Mesenchymal stem cell (in vitro differentiated cells and primary cell): Measurements from ENCODE around the gene LIPI. TPM values are rescaled to one million over a fixed set of nuclear protein-coding genes. Genes with fewer than 3 reads are reported as not detected.

ENCODE experiments used
- DNase-seq: peaks from one replicate; pipeline ENCODE4 v3.0.0-alpha.2; 2013
- H2AFZ ChIP-seq: one replicate; pipeline ENCODE4 v1.6.1; 2013; ENCODE audit warnings: low read depth, mild to moderate bottlenecking, control low read depth, inconsistent platforms, low read length, moderate library complexity
- H2AK5ac ChIP-seq: 2 replicates; pipeline ENCODE4 v1.6.1; 2013; ENCODE audit warnings: low read length, moderate library complexity, mild to moderate bottlenecking, inconsistent platforms; ENCODE audit not compliant: severe bottlenecking
- H2BK120ac ChIP-seq: one replicate; pipeline ENCODE4 v1.6.1; 2013; ENCODE audit warnings: low read depth, mild to moderate bottlenecking, inconsistent platforms, low read length, moderate library complexity
- H2BK12ac ChIP-seq, 2 experiments: one replicate each; pipeline ENCODE4 v1.6.1; 2013; ENCODE audit warnings: inconsistent platforms in 2 of 2, low read length in 2 of 2, mild to moderate bottlenecking in 2 of 2, moderate library complexity in 2 of 2, control low read depth in 1 of 2
- H2BK15ac ChIP-seq: one replicate; pipeline ENCODE4 v1.6.1; 2013; ENCODE audit warnings: mild to moderate bottlenecking, low read depth, inconsistent platforms; ENCODE audit not compliant: poor library complexity, severe bottlenecking
- H2BK5ac ChIP-seq: 2 replicates; pipeline ENCODE4 v1.6.1; 2013; ENCODE audit warnings: low read depth, mild to moderate bottlenecking, low read length, control low read depth, inconsistent platforms; ENCODE audit not compliant: poor library complexity, severe bottlenecking
- H3K14ac ChIP-seq, 2 experiments: one replicate each; pipeline ENCODE4 v1.6.1; 2013; ENCODE audit warnings: inconsistent platforms in 2 of 2, low read length in 2 of 2, control low read depth in 1 of 2, mild to moderate bottlenecking in 1 of 2, moderate library complexity in 1 of 2
- H3K18ac ChIP-seq, 2 experiments: one replicate each; pipeline ENCODE4 v1.6.1; 2013; ENCODE audit warnings: inconsistent platforms in 2 of 2, low read length in 2 of 2, control low read depth in 1 of 2, low read depth in 1 of 2, mild to moderate bottlenecking in 1 of 2
- H3K23ac ChIP-seq, 2 experiments: one replicate each; pipeline ENCODE4 v1.6.1; 2013; ENCODE audit warnings: inconsistent platforms in 2 of 2, low read length in 2 of 2, mild to moderate bottlenecking in 2 of 2, moderate library complexity in 2 of 2, control low read depth in 1 of 2
- H3K27ac ChIP-seq: 2 replicates; pipeline ENCODE4 v1.5.1; 2013; ENCODE audit warnings: mild to moderate bottlenecking, moderate library complexity, low read length, control low read depth, inconsistent platforms; ENCODE audit not compliant: poor library complexity, severe bottlenecking
- H3K27me3 ChIP-seq, 2 experiments: 2 replicates each; pipeline versions ENCODE4 v1.6.1 to v1.7.0; 2013; ENCODE audit warnings: low read length in 2 of 2, mild to moderate bottlenecking in 2 of 2, moderate library complexity in 2 of 2, control low read depth in 1 of 2, inconsistent platforms in 1 of 2; ENCODE audit not compliant: control insufficient read depth in 1 of 2, insufficient read depth in 1 of 2
- H3K36me3 ChIP-seq, 2 experiments: 2 replicates each; pipeline versions ENCODE4 v1.6.1 to v1.7.0; 2013; ENCODE audit warnings: low read length in 2 of 2, control low read depth in 1 of 2, inconsistent platforms in 1 of 2, low read depth in 1 of 2, mild to moderate bottlenecking in 1 of 2; ENCODE audit not compliant: insufficient read depth in 2 of 2, control insufficient read depth in 1 of 2
- H3K4ac ChIP-seq, 2 experiments: one replicate each; pipeline ENCODE4 v1.6.1; 2013; ENCODE audit warnings: inconsistent platforms in 2 of 2, low read length in 2 of 2, mild to moderate bottlenecking in 2 of 2, moderate library complexity in 2 of 2, control low read depth in 1 of 2, low read depth in 1 of 2
- H3K4me1 ChIP-seq: 2 replicates; pipeline ENCODE4 v1.6.1; 2013; ENCODE audit warnings: low read depth, low read length, control low read depth; ENCODE audit not compliant: control insufficient read depth, insufficient read depth
- H3K4me2 ChIP-seq: 2 replicates; pipeline ENCODE4 v1.6.1; 2013; ENCODE audit warnings: low read length, mild to moderate bottlenecking, inconsistent platforms; ENCODE audit not compliant: poor library complexity, severe bottlenecking
- H3K4me3 ChIP-seq, 2 experiments: 2 replicates each; pipeline versions ENCODE4 v1.5.1 to v1.7.0; 2013; ENCODE audit warnings: low read length in 2 of 2, mild to moderate bottlenecking in 2 of 2, control low read depth in 1 of 2, low read depth in 1 of 2; ENCODE audit not compliant: insufficient read depth in 1 of 2
- H3K79me1 ChIP-seq: replicated peaks from 2 replicates; pipeline ENCODE4 v1.6.1; 2013; ENCODE audit warnings: mild to moderate bottlenecking, control low read depth, low read length, inconsistent platforms; ENCODE audit not compliant: poor library complexity, severe bottlenecking
- H3K9ac ChIP-seq: 2 replicates; pipeline ENCODE4 v1.7.0; 2013; ENCODE audit warnings: mild to moderate bottlenecking, low read length, moderate library complexity
- H3K9me3 ChIP-seq: 2 replicates; pipeline ENCODE4 v1.7.0; 2013; ENCODE audit warnings: mild to moderate bottlenecking, low read length; ENCODE audit not compliant: control insufficient read depth
- H4K8ac ChIP-seq: one replicate; pipeline ENCODE4 v1.6.1; 2013; ENCODE audit warnings: inconsistent platforms, mild to moderate bottlenecking, low read length, moderate library complexity
- H4K91ac ChIP-seq: one replicate; pipeline ENCODE4 v1.6.1; 2013; ENCODE audit warnings: mild to moderate bottlenecking, low read length, inconsistent platforms
- WGBS: methylation state at CpG from one replicate; pipeline ENCODE4 v1.1.7; 2013; ENCODE audit warnings: mixed read lengths; 5-methylcytosine and 5-hydroxymethylcytosine counted together
- polyA plus RNA-seq, 2 experiments: library from polyadenylated mRNA; stranded (reverse); fragments of 200-250 nt; gene quantifications; one replicate each; pipeline ENCODE4 v1.2.3, GENCODE V29; 2013

Gene LIPI
- polyA plus RNA-seq (2013, experiment 1 of 2) = not detected
- polyA plus RNA-seq (2013, experiment 2 of 2) = not detected

- H3K4ac ChIP-seq = no peak within 1 kb of the TSS
- no peak within 1 kb of the TSS for H3K14ac ChIP-seq
- no peaks in the 10 kb centered on the region for H3K36me3 ChIP-seq
- H3K27me3 ChIP-seq = no peaks in the 10 kb centered on the region
- H4K8ac ChIP-seq = no peak within 1 kb of the TSS
- no peak within 1 kb of the TSS for H3K4me2 ChIP-seq
- no peak within 1 kb of the TSS for H2BK120ac ChIP-seq
- no peak within 1 kb of the TSS for H3K27ac ChIP-seq
- no peak within 1 kb of the TSS for H2AK5ac ChIP-seq
- H4K91ac ChIP-seq = no peak within 1 kb of the TSS
- H2BK5ac ChIP-seq = no peak within 1 kb of the TSS
- no peak within 1 kb of the TSS for H3K4me3 ChIP-seq
- DNase-seq = no peak
- no peaks in the 10 kb centered on the region for H3K79me1 ChIP-seq
- no peak within 1 kb of the TSS for H2BK15ac ChIP-seq
- H2BK12ac ChIP-seq = no peak within 1 kb of the TSS
- H3K23ac ChIP-seq = no peak within 1 kb of the TSS
- H3K9ac ChIP-seq = no peak within 1 kb of the TSS
- H3K9me3 ChIP-seq = no peaks in the 10 kb centered on the region
- WGBS = 0% methylated on average over 1 of the region's 1 CpG
- no peak within 1 kb of the TSS for H3K18ac ChIP-seq
- H3K4me1 ChIP-seq = peaks cover under 1% of the 10 kb centered on the region
- H2AFZ ChIP-seq = no peak within 1 kb of the TSS
Observed at GRCh38 chr21:14210738-14211137, at the start of gene LIPI. LIPI (minus strand) TSS chr21:14210955; CDS start chr21:14210845, 110 bp downstream.

- H3K4me1 ChIP-seq = no peaks in the 10 kb centered on the region
- H3K14ac ChIP-seq = no peak overlapping the region
- no peak overlapping the region for H2BK120ac ChIP-seq
- WGBS = no CpG with 5 or more reads among the region's 1 CpG
- no peak overlapping the region for H3K9ac ChIP-seq
- H3K4me3 ChIP-seq = no peak overlapping the region
- H4K8ac ChIP-seq = no peak overlapping the region
- no peak overlapping the region for H3K23ac ChIP-seq
- no peaks in the 10 kb centered on the region for H3K79me1 ChIP-seq
- no peak overlapping the region for H2AK5ac ChIP-seq
- no peak overlapping the region for H2BK5ac ChIP-seq
- H2BK12ac ChIP-seq = no peak overlapping the region
- no peak overlapping the region for H4K91ac ChIP-seq
- H3K27ac ChIP-seq = no peak overlapping the region
- no peak overlapping the region for H3K18ac ChIP-seq
- H3K27me3 ChIP-seq = peaks cover 0 to 6% of the 10 kb centered on the region in 2 experiments
- no peak overlapping the region for H3K4me2 ChIP-seq
- no peak for DNase-seq
- no peak overlapping the region for H2AFZ ChIP-seq
- no peaks in the 10 kb centered on the region for H3K9me3 ChIP-seq
- no peak overlapping the region for H3K4ac ChIP-seq
- no peaks in the 10 kb centered on the region for H3K36me3 ChIP-seq
- H2BK15ac ChIP-seq = no peak overlapping the region
Observed at GRCh38 chr21:14260174-14260764, 49.5 kb upstream of the LIPI start.

- no peak overlapping the region for H3K4me2 ChIP-seq
- no peaks in the 10 kb centered on the region for H3K9me3 ChIP-seq
- H3K4me1 ChIP-seq = no peaks in the 10 kb centered on the region
- no peak overlapping the region for H2BK15ac ChIP-seq
- DNase-seq = peak; percentile 53
- H3K4me3 ChIP-seq = no peak overlapping the region
- H2BK12ac ChIP-seq = no peak overlapping the region
- H3K36me3 ChIP-seq = no peaks in the 10 kb centered on the region
- no peak overlapping the region for H4K8ac ChIP-seq
- no peak overlapping the region for H2BK5ac ChIP-seq
- H3K9ac ChIP-seq = no peak overlapping the region
- H3K27ac ChIP-seq = no peak overlapping the region
- H2AK5ac ChIP-seq = no peak overlapping the region
- no peak overlapping the region for H2AFZ ChIP-seq
- no peaks in the 10 kb centered on the region for H3K79me1 ChIP-seq
- WGBS = 21% methylated on average over 2 of the region's 3 CpGs
- no peak overlapping the region for H3K14ac ChIP-seq
- H2BK120ac ChIP-seq = no peak overlapping the region
- H3K27me3 ChIP-seq = peaks cover 0 to 6% of the 10 kb centered on the region in 2 experiments
- H3K4ac ChIP-seq = no peak overlapping the region
- H3K18ac ChIP-seq = no peak overlapping the region
- no peak overlapping the region for H4K91ac ChIP-seq
- H3K23ac ChIP-seq = no peak overlapping the region
Observed at GRCh38 chr21:14259747-14260146, 49.0 kb upstream of the LIPI start.

- Histone ChIP-seq H4K91ac (no peak overlapping the region), H3K4me2 (no peak overlapping the region), H3K27ac (no peak overlapping the region), H3K4ac (no peak overlapping the region), H3K23ac (no peak overlapping the region), H2AFZ (no peak overlapping the region), H3K27me3 (no peaks in the 10 kb centered on the region), H2BK15ac (no peak overlapping the region), H3K9ac (no peak overlapping the region), H2BK120ac (no peak overlapping the region), H3K9me3 (no peaks in the 10 kb centered on the region), H2BK12ac (no peak overlapping the region), H2AK5ac (no peak overlapping the region), H3K14ac (no peak overlapping the region), H3K79me1 (no peaks in the 10 kb centered on the region), H3K36me3 (no peaks in the 10 kb centered on the region), H3K18ac (no peak overlapping the region), H4K8ac (no peak overlapping the region), H2BK5ac (no peak overlapping the region), H3K4me3 (no peak overlapping the region), H3K4me1 (no peaks in the 10 kb centered on the region)
- DNase-seq = no peak
- WGBS = no CpG with 5 or more reads among the region's 1 CpG
Observed at GRCh38 chr21:14251336-14251735, 40.6 kb upstream of the LIPI start.
